Memory B cell (primary cell): ENCODE data around the gene PRSS57.
"Not testable (repeated sequence)": the region's sequence is repeated elsewhere in the genome, so short reads cannot be mapped to it uniquely, and the experiment has no call there.

Experiments used
- ATAC-seq: fragments of 150-1000 bp; cut with Tn5 transposase; 2 replicates; pipeline ENCODE4 v1.10.0; 2021; ENCODE audit warnings: low read depth, mild to moderate bottlenecking, moderate library complexity
- DNase-seq, 2 donors: peaks; one replicate each; pipeline ENCODE4 v3.0.0; 2022; ENCODE audit warnings: low spot score in 2 of 2
- H3K27ac Mint-ChIP-seq: one replicate; pipeline ENCODE4 v1.8.0; 2022; ENCODE audit warnings: mild to moderate bottlenecking, moderate library complexity, mixed read lengths
- H3K27me3 Mint-ChIP-seq: one replicate; pipeline ENCODE4 v1.8.0; 2022; ENCODE audit warnings: mixed read lengths
- H3K36me3 Mint-ChIP-seq: one replicate; pipeline ENCODE4 v1.8.0; 2022; ENCODE audit warnings: mild to moderate bottlenecking, mixed read lengths
- H3K4me1 Mint-ChIP-seq: one replicate; pipeline ENCODE4 v1.8.0; 2022; ENCODE audit warnings: mixed read lengths
- H3K4me3 Mint-ChIP-seq: one replicate; pipeline ENCODE4 v1.8.0; 2022; ENCODE audit warnings: mild to moderate bottlenecking, moderate library complexity, mixed read lengths
- H3K9me3 Mint-ChIP-seq: one replicate; pipeline ENCODE4 v1.8.0; 2022; ENCODE audit warnings: mixed read lengths

PRSS57 gene

DNA sequence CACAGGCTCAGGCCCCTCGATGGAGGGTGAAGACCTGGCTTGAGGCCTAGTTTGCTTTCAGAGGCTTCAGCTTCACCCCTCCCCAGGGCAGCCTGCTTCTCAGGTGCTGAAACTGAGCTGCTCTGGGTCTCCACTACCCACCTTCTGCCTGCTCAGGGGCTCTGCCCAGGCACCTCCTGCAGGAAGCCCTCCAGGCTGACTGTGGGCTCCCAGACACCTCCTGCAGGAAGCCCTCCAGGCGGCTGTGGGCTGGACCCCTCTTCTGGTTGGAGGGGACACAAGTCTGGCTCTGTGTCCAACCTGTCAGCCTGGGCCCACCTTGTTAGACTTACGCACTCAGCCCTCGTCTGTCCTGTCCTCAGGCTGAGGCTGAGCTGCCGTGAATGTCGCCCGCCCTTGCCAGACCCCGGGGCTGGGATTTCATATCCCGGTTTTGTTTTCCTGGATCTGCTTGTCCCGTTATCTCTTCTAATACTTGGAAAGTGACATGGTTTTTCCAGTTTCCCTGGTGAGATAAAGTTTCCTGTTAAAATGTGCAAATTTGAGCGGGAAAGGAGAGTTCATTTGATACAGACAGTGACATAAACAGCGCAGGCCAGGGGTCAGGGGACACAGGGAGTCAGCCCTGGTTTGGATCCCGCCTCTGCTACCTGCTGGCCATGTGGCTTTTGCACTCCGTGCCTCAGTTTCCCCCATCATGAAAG lies 34.9 kb upstream of the PRSS57 start:
- DNase-seq (no peak), ATAC-seq (no peak)
- Mint-ChIP-seq H3K36me3 (no peaks in the 10 kb centered on the region), H3K27ac (no peak overlapping the region), H3K4me3 (no peak overlapping the region), H3K9me3 (no peaks in the 10 kb centered on the region), H3K27me3 (peaks cover 7% of the 10 kb centered on the region), H3K4me1 (peaks cover 7% of the 10 kb centered on the region)

DNA sequence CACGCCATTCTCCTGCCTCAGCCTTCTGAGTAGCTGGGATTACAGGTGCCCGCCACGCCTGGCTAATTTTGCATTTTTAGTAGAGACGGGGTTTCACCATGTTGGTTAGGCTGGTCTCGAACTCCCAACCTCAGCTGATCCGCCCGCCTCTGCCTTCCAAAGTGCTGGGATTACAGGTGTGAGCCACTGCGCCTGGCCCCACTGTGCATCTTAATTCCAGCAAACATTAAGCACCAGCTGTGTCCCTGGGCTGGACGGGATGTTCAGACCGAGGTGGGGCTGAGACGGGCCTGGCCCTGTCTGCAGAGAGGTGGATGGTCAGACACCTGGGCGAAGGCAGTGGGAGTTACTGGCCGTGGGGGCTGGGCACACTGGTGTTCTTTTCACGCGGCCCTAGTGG lies 34.3 kb upstream of the PRSS57 start:
- H3K27me3 Mint-ChIP-seq, ATAC-seq, H3K36me3 Mint-ChIP-seq, H3K4me1 Mint-ChIP-seq, H3K9me3 Mint-ChIP-seq, H3K4me3 Mint-ChIP-seq, DNase-seq, H3K27ac Mint-ChIP-seq: not testable (repeated sequence)

DNA sequence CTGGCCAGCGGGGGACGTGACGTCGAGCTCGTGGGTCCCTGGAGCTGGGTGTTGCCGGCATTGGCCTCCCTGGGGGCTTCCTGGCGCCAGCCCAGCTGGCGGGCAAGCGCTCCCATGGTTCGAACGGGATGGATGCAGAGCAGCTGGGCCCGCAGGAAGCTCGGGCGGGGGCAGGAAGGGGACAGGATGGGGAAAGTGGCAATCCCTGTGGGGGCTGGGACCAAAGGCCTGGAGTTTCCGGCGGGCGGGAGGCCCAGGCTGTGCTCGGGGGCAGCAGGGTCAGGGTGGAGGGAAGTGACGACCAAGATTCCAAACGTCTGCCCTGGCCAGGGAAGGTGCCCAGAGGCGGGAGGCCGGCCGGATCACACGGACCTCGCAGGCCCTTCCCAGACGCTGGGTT lies 32.8 kb upstream of the PRSS57 start:
- DNase-seq (no peak), ATAC-seq (no peak)
- no peak overlapping the region for H3K4me3 Mint-ChIP-seq
- peaks cover 4% of the 10 kb centered on the region for H3K4me1 Mint-ChIP-seq
- peaks cover 7% of the 10 kb centered on the region for H3K27me3 Mint-ChIP-seq
- no peaks in the 10 kb centered on the region for H3K9me3 Mint-ChIP-seq
- H3K27ac Mint-ChIP-seq: no peak overlapping the region
- no peaks in the 10 kb centered on the region for H3K36me3 Mint-ChIP-seq

DNA sequence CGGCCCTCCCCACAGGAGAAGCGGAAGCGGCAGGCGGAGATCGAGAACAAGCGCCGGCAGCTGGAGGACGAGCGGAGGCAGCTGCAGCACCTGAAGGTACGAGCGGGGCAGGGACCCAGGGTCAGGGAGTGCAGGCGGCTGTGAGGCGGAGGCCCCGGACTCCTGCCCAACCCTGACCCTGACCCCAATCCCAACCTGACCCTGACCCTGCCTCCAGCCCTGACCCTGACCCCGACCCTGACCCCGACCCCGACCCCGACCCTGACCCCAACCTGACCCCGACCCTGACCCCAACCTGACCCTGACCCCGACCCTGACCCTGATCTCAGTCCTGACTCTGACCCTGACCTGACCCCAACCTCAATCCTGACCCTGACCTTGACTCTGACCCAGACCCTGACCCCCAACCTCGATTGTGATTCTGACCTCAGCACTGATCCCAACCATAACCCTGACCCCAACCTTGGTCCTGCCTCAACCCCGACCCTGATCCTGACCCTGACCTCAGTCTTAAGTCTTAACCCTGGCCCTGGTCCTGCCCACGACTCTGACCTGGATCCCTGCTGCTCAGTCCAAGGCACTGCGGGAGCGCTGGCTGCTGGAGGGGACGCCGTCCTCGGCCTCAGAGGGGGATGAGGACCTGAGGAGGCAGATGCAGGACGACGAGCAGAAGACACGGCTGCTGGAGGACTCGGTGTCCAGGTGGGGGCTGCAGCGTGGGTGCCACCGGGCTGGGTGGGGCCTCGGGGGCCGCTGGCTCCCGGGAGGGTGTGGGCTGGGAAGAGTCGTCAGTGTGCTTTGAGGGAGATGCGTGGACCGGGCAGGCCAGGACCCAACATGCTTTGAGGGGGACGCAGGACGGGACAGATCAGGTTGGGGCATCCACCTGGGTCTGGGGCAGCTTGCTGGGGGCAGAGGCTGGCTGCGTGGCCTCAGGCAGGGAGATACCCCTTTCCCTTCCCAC lies 32.0 kb upstream of the PRSS57 start:
- no peaks in the 10 kb centered on the region for H3K36me3 Mint-ChIP-seq
- no peak overlapping the region for H3K4me3 Mint-ChIP-seq
- peaks cover 10% of the 10 kb centered on the region for H3K4me1 Mint-ChIP-seq
- H3K9me3 Mint-ChIP-seq: no peaks in the 10 kb centered on the region
- DNase-seq (no peak), ATAC-seq (no peak)
- H3K27ac Mint-ChIP-seq: no peak overlapping the region
- H3K27me3 Mint-ChIP-seq: peaks cover 9% of the 10 kb centered on the region

DNA sequence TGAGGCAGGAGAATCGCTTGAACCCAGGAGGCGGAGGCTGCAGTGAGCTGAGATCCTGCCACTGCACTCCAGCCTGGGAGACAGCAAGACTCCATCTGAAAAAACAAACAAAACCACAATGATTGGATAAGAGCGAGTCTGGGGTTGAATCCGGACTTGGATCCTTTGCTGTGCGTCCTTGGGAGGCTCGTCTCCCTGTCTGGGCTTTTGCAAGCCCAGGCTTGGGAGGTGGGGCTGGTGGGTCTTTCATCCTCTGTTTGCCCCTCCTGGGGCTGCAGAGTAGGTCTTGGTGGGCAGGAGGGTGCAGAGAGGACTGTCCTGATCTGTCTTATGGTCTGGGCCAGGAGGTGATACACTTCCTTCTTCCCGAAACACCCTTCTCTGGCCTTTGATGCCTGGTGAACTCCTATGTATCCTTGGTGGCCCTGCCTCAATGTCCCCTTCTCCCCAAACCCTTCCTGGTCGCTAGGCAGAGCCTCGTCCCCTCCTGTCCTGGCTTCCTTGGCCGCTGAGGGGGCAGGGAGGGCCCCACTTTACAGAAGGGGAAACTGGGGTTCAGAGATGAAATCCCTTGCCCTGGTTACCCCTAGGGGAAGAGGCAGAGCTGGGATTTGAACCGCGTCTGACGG lies 30.3 kb upstream of the PRSS57 start:
- ATAC-seq: no peak
- Mint-ChIP-seq H3K4me3 (no peak overlapping the region), H3K36me3 (no peaks in the 10 kb centered on the region), H3K9me3 (no peaks in the 10 kb centered on the region), H3K27me3 (peaks cover 9% of the 10 kb centered on the region), H3K4me1 (peaks cover 10% of the 10 kb centered on the region), H3K27ac (no peak overlapping the region)
- DNase-seq: no peak

DNA sequence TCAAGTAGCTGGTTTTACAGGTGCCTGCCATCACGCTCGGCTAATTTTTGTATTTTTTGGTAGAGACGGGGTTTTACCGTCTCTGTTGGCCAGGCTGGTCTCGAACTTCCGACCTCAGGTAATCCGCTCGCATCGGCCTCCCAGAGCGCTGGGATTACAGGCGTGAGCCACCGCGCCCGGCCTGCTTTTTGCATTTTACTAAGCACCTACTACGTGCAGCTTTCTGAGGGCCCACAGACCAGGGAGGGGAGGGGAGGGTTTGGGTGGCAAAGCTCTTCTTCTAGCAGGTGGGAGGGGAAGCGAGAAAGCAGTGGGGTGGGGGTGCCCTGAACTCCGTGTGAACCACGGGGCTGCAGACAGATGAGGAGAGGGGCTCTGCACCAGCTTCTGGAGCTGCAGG lies 28.5 kb upstream of the PRSS57 start:
- no peak overlapping the region for H3K27ac Mint-ChIP-seq
- DNase-seq (no peak), ATAC-seq (no peak)
- H3K27me3 Mint-ChIP-seq: peaks cover 9% of the 10 kb centered on the region
- H3K4me1 Mint-ChIP-seq: peaks cover 10% of the 10 kb centered on the region
- no peak overlapping the region for H3K4me3 Mint-ChIP-seq
- no peaks in the 10 kb centered on the region for H3K9me3 Mint-ChIP-seq
- H3K36me3 Mint-ChIP-seq: no peaks in the 10 kb centered on the region

DNA sequence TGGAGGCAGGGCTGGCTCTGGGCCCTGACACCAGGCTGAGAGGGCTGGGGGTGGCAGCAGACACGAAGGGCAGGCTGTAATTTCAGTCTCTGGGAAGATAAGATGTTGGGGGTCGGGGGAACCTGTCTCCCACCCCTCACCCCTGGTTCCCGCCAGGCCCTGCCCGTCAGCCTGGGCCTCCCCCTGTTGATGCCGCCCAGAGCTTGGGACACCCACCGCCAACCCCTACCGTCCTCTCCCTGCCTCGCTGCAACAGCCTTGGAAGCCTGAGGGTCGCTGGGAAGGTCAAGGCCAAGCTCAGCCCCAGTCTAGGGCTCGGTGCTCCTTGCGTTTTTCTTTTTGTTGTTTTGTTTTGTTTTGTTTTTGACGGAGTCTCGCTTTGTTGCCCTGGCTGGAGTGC lies 28.0 kb upstream of the PRSS57 start:
- ATAC-seq: no peak

DNA sequence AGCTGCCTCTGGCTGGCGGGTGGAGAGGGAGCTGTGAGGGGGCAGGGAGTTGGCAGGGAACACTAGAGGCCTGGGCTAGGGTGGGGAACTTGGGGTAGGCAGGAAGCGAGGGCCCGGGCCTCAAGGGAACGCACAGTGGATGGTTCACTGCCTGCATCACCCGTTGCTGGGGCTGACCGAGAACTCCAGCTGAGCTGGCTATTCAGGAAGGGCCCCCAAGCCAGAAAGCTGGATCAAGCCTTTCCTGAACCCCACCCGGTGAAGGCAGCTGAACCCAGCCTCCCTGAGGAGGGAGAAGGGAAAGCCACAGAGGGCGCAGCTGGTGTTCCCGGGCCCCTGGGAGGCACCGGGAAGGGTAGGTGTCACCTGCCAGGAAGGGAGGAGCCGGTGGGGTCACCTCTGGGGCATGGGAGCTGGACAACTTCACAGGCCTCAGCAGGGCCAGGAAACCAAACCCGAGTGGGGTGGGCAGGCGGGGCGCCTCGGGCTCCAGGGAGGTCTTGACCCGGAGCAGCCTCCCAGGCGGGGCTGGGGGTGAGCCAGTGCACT lies 27.4 kb upstream of the PRSS57 start:
- H3K4me3 Mint-ChIP-seq: peak overlapping the region; percentile 39

More for the DNA sequence above, 28.0 kb upstream of the PRSS57 start:
- H3K27me3 Mint-ChIP-seq: peaks cover 12% of the 10 kb centered on the region
- H3K4me3 Mint-ChIP-seq: no peak overlapping the region
- no peak for DNase-seq
- H3K27ac Mint-ChIP-seq: no peak overlapping the region
- peaks cover 10% of the 10 kb centered on the region for H3K4me1 Mint-ChIP-seq
- no peaks in the 10 kb centered on the region for H3K36me3 Mint-ChIP-seq
- no peaks in the 10 kb centered on the region for H3K9me3 Mint-ChIP-seq

DNA sequence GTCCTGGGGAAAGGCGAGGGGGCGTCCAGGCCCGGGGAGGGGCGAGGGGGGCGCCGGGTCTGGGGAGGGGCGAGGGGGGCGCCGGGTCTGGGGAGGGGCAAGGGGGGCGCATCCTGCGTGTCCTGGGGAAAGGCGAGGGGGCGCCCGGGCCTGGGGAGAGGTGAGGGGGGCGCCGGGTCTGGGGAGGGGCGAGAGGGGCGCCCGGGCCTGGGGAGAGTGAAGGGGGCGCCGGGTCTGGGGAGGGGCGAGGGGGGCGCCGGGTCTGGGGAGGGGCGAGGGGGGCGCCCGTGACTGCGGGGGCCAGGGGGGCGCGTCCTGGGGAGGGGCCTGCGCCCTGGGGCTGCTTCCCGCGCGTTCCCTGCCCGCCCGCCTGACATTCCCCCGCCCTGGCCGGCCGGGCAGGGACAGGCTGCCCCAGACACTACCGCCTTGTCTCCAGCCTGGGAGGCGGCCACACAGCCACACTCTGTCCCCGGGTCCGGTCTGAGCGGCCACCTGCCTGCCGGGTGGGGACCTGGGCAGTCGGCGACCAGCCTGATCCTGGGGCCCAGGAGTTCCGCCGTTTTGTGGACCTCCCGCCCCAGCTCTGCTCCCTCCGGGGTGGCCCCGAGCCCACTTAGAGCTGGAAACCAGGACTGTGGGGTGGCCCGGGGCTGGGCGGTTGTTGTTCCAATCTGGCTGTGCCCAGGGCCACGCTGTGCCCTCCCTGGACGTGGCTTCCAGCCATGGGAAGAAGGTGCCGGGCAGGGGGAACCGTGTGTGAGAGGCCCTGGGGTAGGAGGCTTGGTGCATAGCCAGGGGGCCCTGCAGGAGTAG lies 25.3 kb upstream of the PRSS57 start:
- Mint-ChIP-seq H3K9me3 (peaks cover 2% of the 10 kb centered on the region), H3K4me3 (no peak overlapping the region), H3K27ac (no peak overlapping the region), H3K4me1 (peaks cover 10% of the 10 kb centered on the region), H3K27me3 (peaks cover 19% of the 10 kb centered on the region), H3K36me3 (peaks cover 3% of the 10 kb centered on the region)
- DNase-seq (no peak), ATAC-seq (no peak)

More for the DNA sequence above, 27.4 kb upstream of the PRSS57 start:
- Mint-ChIP-seq H3K4me1 (peaks cover 10% of the 10 kb centered on the region), H3K27me3 (peaks cover 16% of the 10 kb centered on the region), H3K9me3 (no peaks in the 10 kb centered on the region), H3K27ac (no peak overlapping the region), H3K36me3 (no peaks in the 10 kb centered on the region)
- DNase-seq: no peak
- peak; percentile 71 for ATAC-seq

DNA sequence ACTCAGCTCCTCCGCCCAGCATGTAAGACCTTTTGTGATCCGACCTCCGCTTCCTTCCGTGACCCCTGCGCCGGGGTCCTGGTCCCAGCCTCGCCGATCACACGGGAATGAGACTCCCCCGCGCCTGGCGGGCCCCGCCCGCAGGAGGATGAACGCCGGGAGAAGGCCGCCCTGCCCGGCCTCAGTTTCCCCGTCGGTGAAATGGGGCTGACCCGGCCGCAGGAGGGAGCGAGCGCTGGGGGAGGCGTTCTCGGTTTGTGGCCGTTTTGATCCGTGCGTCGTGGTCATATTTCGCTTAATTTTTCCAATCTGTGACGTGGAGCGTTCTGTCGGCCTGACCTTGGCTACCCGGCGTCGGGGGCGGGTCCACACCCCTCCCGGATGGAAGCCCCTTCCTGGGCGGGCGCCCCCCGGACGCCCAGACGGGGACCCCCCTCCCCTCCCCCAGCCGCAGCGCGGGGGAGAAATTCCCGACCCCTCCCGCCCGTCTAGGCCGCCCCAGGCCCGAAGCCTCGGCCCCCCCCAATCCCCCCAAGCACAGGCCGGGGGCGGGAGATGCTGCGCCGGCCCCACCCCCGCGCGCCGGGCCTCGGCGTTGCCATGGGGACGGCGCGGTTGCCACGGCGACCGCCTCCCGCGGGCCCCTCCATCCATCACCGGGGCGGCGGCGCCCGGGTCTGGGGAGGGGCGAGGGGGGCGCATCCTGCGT lies 24.5 kb upstream of the PRSS57 start:
- ATAC-seq (no peak), DNase-seq (no peak)
- H3K27ac Mint-ChIP-seq: no peak overlapping the region
- H3K27me3 Mint-ChIP-seq: peaks cover 24% of the 10 kb centered on the region
- H3K4me1 Mint-ChIP-seq: peaks cover 10% of the 10 kb centered on the region
- peaks cover 6% of the 10 kb centered on the region for H3K9me3 Mint-ChIP-seq
- H3K36me3 Mint-ChIP-seq: peaks cover 6% of the 10 kb centered on the region
- H3K4me3 Mint-ChIP-seq: no peak overlapping the region

DNA sequence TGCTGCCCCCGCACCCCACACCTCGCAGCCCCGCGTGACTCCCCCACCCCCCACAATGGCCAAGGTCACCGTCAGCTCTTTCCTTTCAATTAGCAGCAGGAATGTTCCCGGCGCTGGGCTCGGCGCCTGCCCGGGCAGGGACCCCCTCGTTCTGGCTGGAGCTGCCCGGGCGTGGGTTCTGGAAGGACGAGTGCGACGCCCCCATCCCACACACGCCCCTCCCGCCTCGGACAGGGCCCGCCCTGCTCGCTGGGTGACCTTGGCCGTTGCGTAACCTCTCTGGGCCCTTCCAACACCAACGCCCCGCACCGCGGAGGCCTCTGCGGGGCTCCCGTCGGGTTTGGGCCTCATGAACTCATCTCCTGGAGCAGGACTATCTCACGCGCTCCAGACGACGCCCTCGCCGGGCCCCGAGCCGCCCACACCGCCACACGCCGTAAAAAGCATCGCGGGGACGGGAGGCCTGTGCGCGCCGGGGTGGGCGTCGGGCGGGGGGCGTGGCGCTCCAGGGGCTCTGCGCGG lies 23.8 kb upstream of the PRSS57 start:
- no peak for ATAC-seq

DNA sequence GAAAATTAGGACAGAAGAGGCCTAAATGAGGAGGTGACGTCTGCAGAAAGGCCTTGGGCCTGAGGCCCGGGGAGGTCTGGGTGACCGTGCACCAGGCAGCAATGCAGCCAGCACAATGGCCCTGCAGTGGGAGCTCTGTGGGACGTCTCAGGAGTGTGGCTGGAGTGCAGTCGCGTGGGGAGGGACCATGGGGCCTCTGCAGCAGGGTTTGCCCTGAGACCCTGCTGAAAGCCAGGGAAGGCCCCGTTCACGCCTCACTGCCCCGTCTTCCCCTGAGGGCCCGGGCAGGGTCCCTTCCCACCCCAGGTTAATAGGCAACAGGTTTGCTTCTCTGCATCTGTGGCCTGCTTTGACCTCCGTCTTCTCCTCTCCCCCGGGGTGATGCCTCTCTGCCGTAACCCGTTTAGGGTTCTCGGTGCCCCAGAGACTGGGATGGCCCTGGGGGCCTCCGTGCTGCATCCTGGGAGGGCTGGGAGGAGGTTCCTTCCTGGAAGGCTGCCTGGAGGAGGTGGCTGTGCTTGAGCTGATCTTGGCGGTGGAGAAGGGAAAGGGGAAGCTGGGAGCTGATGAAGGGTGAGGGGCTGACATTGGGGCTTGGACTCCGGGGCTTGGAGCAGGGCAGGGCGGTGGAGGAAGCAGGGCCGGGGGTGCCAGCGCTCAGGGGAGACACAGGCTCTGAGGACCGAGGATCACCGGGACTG lies 23.1 kb upstream of the PRSS57 start:
- Mint-ChIP-seq H3K9me3 (peaks cover 6% of the 10 kb centered on the region), H3K36me3 (peaks cover 6% of the 10 kb centered on the region), H3K4me3 (no peak overlapping the region), H3K4me1 (peaks cover 8% of the 10 kb centered on the region), H3K27ac (peak overlapping the region; percentile 12), H3K27me3 (peaks cover 22% of the 10 kb centered on the region)
- DNase-seq: no peak
- ATAC-seq: no peak

More for the DNA sequence above, 23.8 kb upstream of the PRSS57 start:
- Mint-ChIP-seq H3K27ac (no peak overlapping the region), H3K36me3 (peaks cover 6% of the 10 kb centered on the region), H3K9me3 (peaks cover 6% of the 10 kb centered on the region), H3K27me3 (peaks cover 24% of the 10 kb centered on the region), H3K4me1 (peaks cover 10% of the 10 kb centered on the region), H3K4me3 (no peak overlapping the region)
- DNase-seq: no peak
